RWPE2 (cell line): ENCODE data around the gene ROBO4.

Experiments
- ATAC-seq: fragments of 200-7000 bp; cut with Tn5 transposase; 3 replicates; pipeline ENCODE4 v1.9.1; 2021; ENCODE audit warnings: low read depth
- DNase-seq: peaks from one replicate; pipeline ENCODE4 v3.0.0-alpha.2; 2020; ENCODE audit warnings: low spot score
- H3K27ac ChIP-seq: fragments of 450-650 bp; 2 replicates; pipeline ENCODE4 v1.5.1; 2017; ENCODE audit warnings: mild to moderate bottlenecking; ENCODE audit not compliant: poor library complexity, severe bottlenecking
- H3K27me3 ChIP-seq: fragments of 250-450 bp; sonication (Bioruptor Pico); 2 replicates; pipeline ENCODE4 v1.5.1; 2021; ENCODE audit warnings: mild to moderate bottlenecking, moderate library complexity; ENCODE audit not compliant: insufficient read depth, poor library complexity, severe bottlenecking
- H3K36me3 ChIP-seq: fragments of 250-450 bp; sonication (Bioruptor Pico); 2 replicates; pipeline ENCODE4 v1.5.1; 2020; ENCODE audit warnings: low read depth, mild to moderate bottlenecking, moderate library complexity
- H3K4me1 ChIP-seq: fragments of 250-450 bp; sonication (Bioruptor Pico); 2 replicates; pipeline ENCODE4 v1.5.1; 2021; ENCODE audit warnings: mild to moderate bottlenecking, moderate library complexity; ENCODE audit not compliant: insufficient read depth, poor library complexity, severe bottlenecking
- H3K4me3 ChIP-seq: fragments of 250-450 bp; sonication (Bioruptor Pico); 2 replicates; pipeline ENCODE4 v1.5.1; 2021; ENCODE audit warnings: mild to moderate bottlenecking, moderate library complexity; ENCODE audit not compliant: severe bottlenecking
- H3K9me3 ChIP-seq: fragments of 250-450 bp; sonication (Bioruptor Pico); 2 replicates; pipeline ENCODE4 v1.5.1; 2021; ENCODE audit warnings: mild to moderate bottlenecking, moderate library complexity; ENCODE audit not compliant: severe bottlenecking
- TF ChIP-seq, protein P1 (sequence below): fragments of 450-650 bp; IDR thresholded peaks from one replicate; pipeline ENCODE4 v1.5.1; 2017; ENCODE audit warnings: mild to moderate bottlenecking, moderate library complexity; ENCODE audit not compliant: poor library complexity, severe bottlenecking

The ROBO4 gene

DNA sequence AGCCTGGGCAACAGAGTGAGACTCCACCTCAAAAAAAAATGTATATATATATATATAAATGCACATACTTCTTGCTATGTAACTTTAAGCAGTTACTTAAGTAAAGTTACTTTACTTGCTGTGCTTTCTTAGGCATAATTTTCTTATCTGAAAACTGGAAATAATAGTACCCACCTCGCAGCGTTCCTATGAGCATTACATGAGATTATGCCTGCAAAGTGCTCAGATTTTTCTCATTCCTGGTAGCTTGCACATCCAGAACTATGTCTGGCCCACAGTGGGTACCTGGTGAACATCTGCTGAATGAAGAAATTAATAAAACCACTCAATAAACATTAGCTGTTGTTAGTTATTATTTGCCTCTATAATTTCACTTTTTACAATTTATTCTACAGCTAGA, 38.5 kb downstream of the ROBO4 start:
- Histone ChIP-seq H3K4me3 (no peak overlapping the region), H3K27ac (no peak overlapping the region), H3K9me3 (no peaks in the 10 kb centered on the region), H3K4me1 (no peaks in the 10 kb centered on the region), H3K27me3 (peaks cover 44% of the 10 kb centered on the region), H3K36me3 (no peaks in the 10 kb centered on the region)
- TF ChIP-seq, protein P1, sequence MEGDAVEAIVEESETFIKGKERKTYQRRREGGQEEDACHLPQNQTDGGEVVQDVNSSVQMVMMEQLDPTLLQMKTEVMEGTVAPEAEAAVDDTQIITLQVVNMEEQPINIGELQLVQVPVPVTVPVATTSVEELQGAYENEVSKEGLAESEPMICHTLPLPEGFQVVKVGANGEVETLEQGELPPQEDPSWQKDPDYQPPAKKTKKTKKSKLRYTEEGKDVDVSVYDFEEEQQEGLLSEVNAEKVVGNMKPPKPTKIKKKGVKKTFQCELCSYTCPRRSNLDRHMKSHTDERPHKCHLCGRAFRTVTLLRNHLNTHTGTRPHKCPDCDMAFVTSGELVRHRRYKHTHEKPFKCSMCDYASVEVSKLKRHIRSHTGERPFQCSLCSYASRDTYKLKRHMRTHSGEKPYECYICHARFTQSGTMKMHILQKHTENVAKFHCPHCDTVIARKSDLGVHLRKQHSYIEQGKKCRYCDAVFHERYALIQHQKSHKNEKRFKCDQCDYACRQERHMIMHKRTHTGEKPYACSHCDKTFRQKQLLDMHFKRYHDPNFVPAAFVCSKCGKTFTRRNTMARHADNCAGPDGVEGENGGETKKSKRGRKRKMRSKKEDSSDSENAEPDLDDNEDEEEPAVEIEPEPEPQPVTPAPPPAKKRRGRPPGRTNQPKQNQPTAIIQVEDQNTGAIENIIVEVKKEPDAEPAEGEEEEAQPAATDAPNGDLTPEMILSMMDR, result no peak
- ATAC-seq, result no peak
- DNase-seq, result no peak

DNA sequence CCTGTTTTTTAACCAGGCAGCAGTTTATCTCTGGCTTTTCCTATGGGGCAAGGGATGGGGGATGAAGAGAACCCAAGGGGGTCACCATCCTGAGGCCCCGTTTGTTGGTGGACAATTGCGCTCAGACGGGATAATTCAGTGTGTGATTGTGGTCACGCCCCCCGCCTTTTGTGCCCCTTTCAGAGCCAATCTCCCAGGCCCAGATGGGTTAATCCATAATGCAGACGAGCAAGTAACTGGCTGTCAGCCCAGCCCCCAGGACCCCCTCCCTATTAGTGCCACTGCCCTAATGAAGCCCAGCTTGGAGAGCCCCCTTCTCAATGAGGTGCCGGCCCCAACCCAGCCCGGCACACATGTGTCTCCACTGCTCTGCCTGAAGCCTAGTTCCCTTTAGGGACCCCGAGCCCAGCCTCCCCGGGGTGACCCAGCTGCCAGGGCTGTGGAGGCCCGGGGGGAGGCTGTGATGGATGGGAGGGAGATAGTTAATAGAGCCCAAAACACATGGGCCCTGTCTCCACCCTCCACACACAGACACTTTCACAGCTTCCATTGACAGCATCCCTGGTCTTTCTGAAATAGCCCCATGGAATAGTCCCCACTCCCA, 51.5 kb downstream of the ROBO4 start:
- no peak for ATAC-seq
- DNase-seq, result no peak
- Histone ChIP-seq H3K27me3 (peaks cover 100% of the 10 kb centered on the region), H3K4me1 (no peaks in the 10 kb centered on the region), H3K36me3 (no peaks in the 10 kb centered on the region), H3K9me3 (no peaks in the 10 kb centered on the region), H3K4me3 (no peak overlapping the region), H3K27ac (no peak overlapping the region)
- TF ChIP-seq, protein P1, result no peak

DNA sequence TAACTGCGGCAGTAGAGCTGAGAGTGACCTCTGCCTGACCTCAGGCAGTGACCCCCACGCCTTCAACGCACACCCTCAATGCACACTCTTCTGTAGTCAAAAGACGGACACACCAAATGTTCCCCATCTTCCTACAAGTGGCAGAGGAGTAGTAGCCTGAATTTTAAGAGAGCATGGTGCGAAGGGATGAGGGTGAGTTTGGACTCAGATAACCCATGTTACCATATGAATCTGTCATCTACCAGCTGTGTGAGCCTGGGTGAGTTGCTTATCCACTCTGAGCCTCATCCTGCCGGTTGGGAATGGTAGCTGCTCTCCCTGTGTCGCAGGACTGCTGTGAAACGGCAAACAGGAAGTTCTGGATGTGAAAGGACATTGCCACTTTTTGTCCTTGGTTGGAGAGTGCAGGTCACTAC, 53.0 kb downstream of the ROBO4 start:
- H3K9me3 ChIP-seq, result no peaks in the 10 kb centered on the region
- no peaks in the 10 kb centered on the region for H3K4me1 ChIP-seq
- H3K27me3 ChIP-seq, result peaks cover 100% of the 10 kb centered on the region
- H3K4me3 ChIP-seq, result no peak overlapping the region
- ATAC-seq, result no peak
- TF ChIP-seq, protein P1, result no peak
- no peak overlapping the region for H3K27ac ChIP-seq
- no peaks in the 10 kb centered on the region for H3K36me3 ChIP-seq
- DNase-seq, result no peak

DNA sequence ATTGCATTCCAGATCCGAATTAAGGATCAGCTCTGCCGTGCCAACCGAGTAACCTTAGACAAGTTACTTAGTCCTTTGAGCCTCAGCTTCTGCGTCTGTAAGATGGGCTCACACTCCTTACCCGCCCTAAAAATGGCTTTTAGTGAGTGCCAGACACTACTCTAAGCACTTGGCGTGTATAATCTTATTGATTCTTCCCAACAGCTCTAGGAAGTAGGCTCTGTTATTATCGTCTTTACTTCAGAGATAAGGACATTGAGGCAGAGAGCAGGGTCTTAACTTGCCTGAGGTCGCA, 54.1 kb downstream of the ROBO4 start:
- ATAC-seq (no peak), DNase-seq (no peak)
- H3K4me3 ChIP-seq, result no peak overlapping the region
- no peak overlapping the region for H3K27ac ChIP-seq
- H3K27me3 ChIP-seq, result peaks cover 100% of the 10 kb centered on the region
- TF ChIP-seq, protein P1, result no peak
- no peaks in the 10 kb centered on the region for H3K36me3 ChIP-seq
- no peaks in the 10 kb centered on the region for H3K4me1 ChIP-seq
- no peaks in the 10 kb centered on the region for H3K9me3 ChIP-seq

DNA sequence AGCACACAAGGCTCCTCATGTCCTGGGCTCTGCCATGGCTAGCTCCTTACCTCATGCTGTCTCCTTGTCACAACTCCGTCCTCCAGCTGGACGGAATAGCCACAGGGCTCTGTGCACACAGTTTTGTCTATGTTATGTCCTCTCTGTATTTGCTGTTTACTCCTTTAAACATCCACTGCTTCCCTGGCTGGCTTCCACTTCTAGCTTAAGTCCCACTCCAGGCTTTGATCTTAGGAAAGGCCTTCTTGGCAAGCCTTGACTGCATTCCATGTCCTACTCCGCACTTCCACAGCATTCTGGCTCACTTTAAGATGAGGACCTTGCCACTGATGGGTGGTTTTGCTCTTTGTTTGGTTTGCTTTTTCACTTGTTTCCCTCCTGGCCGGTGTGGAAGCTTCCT, 55.4 kb downstream of the ROBO4 start:
- Histone ChIP-seq H3K27me3 (peaks cover 97% of the 10 kb centered on the region), H3K9me3 (no peaks in the 10 kb centered on the region), H3K36me3 (no peaks in the 10 kb centered on the region), H3K27ac (no peak overlapping the region), H3K4me1 (no peaks in the 10 kb centered on the region), H3K4me3 (no peak overlapping the region)
- TF ChIP-seq, protein P1, result no peak
- ATAC-seq (no peak), DNase-seq (no peak)
